Activated T-helper 2 cell treated with anti-CD3 and anti-CD28 coated beads, Interferon-gamma antibody, Interleukin-2, Interleukin-4, amounts not matched to agents 10 μg/mL and 5 μg/mL and 100 μg/mL, durations not matched to agents 14 hours and 24 hours and 36 hours (primary cell): ENCODE results near the gene CYP46A1. TPM values are rescaled to one million over a fixed set of nuclear protein-coding genes. Genes with fewer than 3 reads are reported as not detected.

Source experiments
- DNase-seq: peaks from one replicate; pipeline ENCODE4 v3.0.0; 2021; ENCODE audit warnings: low spot score
- H3K27ac Mint-ChIP-seq: one replicate; pipeline ENCODE4 v1.8.0; 2021; ENCODE audit warnings: mixed read lengths
- H3K27me3 Mint-ChIP-seq: one replicate; pipeline ENCODE4 v1.8.0; 2021; ENCODE audit warnings: low read depth, mixed read lengths
- H3K36me3 Mint-ChIP-seq: one replicate; pipeline ENCODE4 v1.8.0; 2021; ENCODE audit warnings: low read depth, mixed read lengths
- H3K4me1 Mint-ChIP-seq: one replicate; pipeline ENCODE4 v1.8.0; 2021; ENCODE audit warnings: low read depth, mixed read lengths
- H3K4me3 Mint-ChIP-seq: one replicate; pipeline ENCODE4 v1.8.0; 2021; ENCODE audit warnings: low read depth, mild to moderate bottlenecking, moderate library complexity, mixed read lengths
- H3K9me3 Mint-ChIP-seq: one replicate; pipeline ENCODE4 v1.8.0; 2021; ENCODE audit warnings: mixed read lengths
- intact Hi-C: fragments of 100-400 bp; cut with micrococcal nuclease; formaldehyde crosslinking; loops from one replicate; pipeline ENCODE4 v1.15.1; 2023
- total RNA-seq: library from RNA; stranded (reverse); gene quantifications from 2 replicates; pipeline ENCODE4 v1.2.3, GENCODE V29; 2022

Gene CYP46A1
- total RNA-seq, 1 donor from 2014 or later, result not detected

DNA sequence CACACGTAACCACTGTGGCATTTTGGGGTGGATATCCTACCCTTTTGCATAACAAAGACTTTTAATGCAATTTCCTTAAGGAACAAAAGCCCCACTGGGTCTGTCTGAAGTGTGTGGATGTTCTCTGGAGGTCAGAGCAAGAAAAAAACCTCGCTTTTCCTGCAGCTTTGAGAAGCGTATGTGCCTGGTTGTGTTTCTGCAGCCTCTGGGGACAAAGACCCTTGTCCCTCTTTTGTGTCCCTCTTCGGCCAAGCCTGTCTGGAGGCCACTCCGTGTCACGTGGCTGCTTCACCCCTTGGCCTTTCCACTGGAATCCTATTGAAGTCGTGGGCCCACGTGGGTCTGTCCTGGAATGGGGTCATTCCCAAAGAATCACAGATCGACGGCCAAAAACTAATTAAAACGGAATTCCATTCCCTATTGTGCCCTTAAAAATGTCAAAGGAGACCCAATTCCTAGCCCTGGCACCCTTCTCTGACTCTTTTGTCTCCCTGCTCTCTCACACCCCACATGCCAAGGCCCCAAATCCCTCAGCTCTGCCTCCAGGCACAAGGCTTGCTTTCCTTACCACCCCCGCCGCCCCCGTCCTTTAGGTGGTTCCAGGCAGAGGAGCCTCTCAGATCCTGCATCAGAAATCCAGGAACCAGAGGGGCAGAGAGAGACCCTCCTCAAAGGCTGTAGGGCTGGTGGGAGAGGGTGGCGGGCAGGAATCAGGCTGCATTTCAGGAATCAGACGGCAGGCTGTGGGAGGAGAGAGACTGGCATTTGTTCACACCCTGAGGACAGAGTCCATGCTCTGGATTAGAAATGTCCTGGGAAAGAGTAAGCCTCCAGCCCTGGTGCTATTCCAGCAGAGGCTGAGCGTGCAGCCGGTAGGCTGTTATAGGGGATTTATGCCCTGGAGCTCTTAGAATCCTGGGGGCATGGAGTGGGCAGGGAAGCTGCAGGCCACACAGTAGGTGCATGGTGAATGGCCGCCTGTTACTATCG, 12.6 kb upstream of the CYP46A1 start:
- intact Hi-C loops, result no loop called here
- no peak overlapping the region for H3K4me3 Mint-ChIP-seq
- H3K27ac Mint-ChIP-seq, result no peak overlapping the region
- H3K27me3 Mint-ChIP-seq, result no peaks in the 10 kb centered on the region
- H3K4me1 Mint-ChIP-seq, result peaks cover 3% of the 10 kb centered on the region
- H3K36me3 Mint-ChIP-seq, result no peaks in the 10 kb centered on the region
- no peaks in the 10 kb centered on the region for H3K9me3 Mint-ChIP-seq
- no peak for DNase-seq

DNA sequence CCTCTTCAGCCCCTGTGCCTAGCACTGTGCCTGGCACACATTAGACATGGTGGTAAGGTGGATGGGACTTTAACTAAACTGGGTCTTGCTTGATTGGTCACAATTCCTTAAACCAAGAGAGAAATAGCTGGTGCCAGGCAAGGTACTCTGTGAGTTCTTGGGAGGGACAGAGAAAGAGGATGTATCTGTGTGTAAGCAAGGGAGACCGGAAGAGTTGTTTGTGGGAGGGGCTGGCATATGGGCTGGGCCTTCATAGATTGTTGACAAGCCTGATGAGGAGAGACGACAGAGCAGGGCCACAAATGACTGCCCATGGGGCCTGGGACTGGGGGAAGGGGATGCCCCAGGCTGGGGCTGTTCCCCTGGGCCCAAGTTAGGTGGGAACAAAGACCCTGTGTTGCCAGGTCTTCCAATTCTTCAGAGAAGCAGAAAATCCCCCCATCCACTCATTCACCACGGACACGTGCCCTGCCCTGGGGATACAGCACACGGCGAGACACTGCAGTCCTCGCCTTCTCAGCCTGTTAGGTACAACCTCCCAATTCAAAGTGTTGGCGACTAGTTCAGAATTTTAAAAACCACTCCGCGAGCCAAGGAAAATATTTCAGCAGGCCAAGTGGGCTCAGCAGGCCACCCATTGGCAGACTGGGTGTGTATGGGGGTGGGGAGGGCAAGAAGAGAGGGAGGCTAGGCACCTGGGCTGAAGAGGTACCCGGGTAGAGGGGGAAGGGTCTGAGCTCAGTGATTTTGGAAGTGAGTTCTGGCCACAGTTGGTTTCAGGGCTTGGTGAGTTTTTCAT, 11.4 kb upstream of the CYP46A1 start:
- H3K4me1 Mint-ChIP-seq, result peaks cover 3% of the 10 kb centered on the region
- H3K4me3 Mint-ChIP-seq, result no peak overlapping the region
- intact Hi-C loops, result no loop called here
- no peak overlapping the region for H3K27ac Mint-ChIP-seq
- no peak for DNase-seq
- H3K27me3 Mint-ChIP-seq, result no peaks in the 10 kb centered on the region
- no peaks in the 10 kb centered on the region for H3K9me3 Mint-ChIP-seq
- H3K36me3 Mint-ChIP-seq, result no peaks in the 10 kb centered on the region

DNA sequence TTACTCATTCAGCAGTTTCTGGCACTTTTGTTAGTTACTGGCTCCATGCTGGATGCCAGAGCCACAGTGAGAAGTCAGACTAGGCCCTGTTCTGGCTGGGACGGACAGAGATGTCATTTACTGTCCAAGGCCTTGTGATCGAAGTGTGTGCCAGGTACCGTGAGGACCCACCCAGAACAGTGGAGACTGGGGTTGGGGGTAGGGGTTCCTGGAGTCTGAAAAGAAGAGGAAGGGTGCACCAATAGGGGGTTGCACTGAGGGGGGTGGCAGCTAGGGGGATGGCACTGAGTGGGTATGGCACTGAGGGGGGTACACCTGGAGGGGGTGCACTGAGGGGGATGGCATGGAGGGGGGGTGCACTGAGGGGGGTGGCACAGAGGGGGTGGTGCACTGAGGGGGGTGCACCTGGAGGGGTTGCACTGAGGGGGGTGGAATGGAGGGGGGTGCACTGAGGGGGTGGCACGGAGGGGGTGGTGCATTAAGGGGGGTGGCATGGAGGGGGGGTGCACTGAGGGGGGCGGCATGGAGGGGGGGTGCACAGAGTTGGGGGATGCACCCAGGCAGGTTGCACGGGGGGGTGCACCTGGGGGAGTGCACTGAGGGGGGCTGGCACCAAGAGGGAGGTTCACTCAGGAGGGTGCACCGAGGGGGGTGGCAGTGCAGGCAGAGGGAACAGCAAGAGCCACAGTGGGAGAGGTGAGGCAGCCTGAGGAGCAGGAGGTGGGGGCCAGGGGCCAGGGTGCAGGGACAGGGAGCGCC, 10.6 kb upstream of the CYP46A1 start:
- no peaks in the 10 kb centered on the region for H3K27me3 Mint-ChIP-seq

DNA sequence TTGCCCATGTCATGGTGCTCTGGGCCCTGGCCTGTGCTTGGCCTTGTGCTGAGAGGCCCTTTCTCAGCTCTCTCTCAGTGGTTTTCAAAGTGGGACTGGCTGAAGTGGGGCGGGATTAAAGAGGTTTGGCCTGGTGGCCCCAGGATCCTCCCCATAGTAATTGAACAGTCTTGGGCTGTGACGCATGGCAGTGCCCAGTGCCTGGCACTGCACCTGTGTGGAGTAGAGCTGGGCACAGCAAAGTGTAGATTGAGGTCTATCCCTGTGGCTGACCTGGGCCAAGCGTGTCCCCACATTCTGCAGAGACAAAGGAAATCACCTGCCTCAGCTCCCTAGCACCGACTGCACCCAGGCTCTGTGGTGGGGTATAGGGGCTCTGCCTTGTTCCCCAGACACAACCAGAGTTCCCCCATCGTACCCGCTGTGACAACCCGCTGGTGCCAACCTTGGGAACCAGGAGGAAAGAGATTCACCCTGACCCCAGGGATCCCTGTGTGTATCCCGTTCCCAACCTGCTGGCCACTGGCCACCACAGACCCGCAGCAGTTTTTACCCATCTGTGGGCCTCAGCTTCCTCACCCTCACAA, 9.9 kb upstream of the CYP46A1 start:
- Mint-ChIP-seq H3K36me3 (no peaks in the 10 kb centered on the region), H3K4me3 (no peak overlapping the region), H3K27ac (no peak overlapping the region), H3K4me1 (peaks cover 3% of the 10 kb centered on the region), H3K27me3 (no peaks in the 10 kb centered on the region), H3K9me3 (peaks cover 8% of the 10 kb centered on the region)
- intact Hi-C loops, result no loop called here
- no peak for DNase-seq

More for the DNA sequence above, 10.6 kb upstream of the CYP46A1 start:
- Mint-ChIP-seq H3K27ac (no peak overlapping the region), H3K4me1 (peaks cover 3% of the 10 kb centered on the region), H3K36me3 (no peaks in the 10 kb centered on the region), H3K9me3 (peaks cover 6% of the 10 kb centered on the region), H3K4me3 (no peak overlapping the region)
- DNase-seq, result no peak
- intact Hi-C loops, result no loop called here

DNA sequence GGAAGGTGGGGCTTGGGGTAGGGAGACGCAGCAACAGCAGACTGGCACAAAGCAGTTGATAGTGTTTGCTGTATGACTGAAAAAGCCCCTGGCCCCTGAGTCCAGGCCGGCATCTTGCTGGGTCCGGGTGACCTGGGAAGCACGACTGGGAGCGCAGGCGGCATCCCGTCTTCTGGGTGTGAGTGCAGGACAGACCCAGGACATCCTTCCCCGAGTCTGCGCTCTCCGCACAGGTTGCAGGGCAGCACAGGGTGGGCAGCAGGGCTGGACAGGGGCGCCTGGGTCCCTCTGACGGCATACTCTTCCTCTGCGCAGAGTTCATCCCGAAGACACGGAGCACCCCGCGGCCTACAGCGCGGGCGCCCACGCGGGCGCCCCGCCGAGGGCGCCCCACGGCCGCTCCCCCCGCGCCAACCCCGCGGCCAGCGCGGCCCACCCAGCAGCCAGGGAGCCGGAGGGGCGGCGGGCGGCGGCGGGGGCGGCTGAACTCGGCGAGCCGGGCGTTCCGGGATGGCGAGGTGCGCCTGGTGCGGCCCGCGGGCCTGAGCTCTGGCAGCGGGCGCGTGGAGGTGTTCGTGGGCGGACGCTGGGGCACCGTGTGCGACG, 9.2 kb upstream of the CYP46A1 start:
- peaks cover 3% of the 10 kb centered on the region for H3K4me1 Mint-ChIP-seq
- H3K36me3 Mint-ChIP-seq, result no peaks in the 10 kb centered on the region
- H3K27ac Mint-ChIP-seq, result no peak overlapping the region
- intact Hi-C loops, result no loop called here
- no peaks in the 10 kb centered on the region for H3K27me3 Mint-ChIP-seq
- peaks cover 8% of the 10 kb centered on the region for H3K9me3 Mint-ChIP-seq
- no peak for DNase-seq
- H3K4me3 Mint-ChIP-seq, result no peak overlapping the region

DNA sequence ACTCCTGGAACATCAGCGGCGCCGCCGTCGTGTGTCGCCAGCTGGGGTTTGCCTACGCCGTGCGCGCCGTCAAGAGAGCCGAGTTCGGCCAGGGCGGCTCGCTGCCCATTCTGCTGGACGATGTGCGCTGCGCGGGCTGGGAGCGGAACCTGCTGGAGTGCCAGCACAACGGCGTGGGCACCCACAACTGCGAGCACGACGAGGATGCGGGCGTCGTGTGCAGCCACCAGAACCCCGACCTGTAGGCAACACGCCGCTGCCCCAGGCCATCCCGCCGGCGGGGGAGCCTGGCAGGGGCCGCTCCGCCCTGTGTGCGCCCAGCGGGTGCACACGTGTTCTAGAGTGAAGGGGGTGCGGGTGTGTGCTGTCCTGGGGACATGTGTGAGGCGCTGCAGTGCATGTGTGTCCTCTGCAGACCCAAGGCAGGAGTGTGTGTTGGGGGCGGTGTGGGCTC, 8.7 kb upstream of the CYP46A1 start:
- Mint-ChIP-seq H3K9me3 (peaks cover 8% of the 10 kb centered on the region), H3K27me3 (no peaks in the 10 kb centered on the region), H3K36me3 (no peaks in the 10 kb centered on the region), H3K4me1 (peaks cover 3% of the 10 kb centered on the region), H3K27ac (no peak overlapping the region), H3K4me3 (no peak overlapping the region)
- intact Hi-C loops, result no loop called here
- DNase-seq, result no peak

DNA sequence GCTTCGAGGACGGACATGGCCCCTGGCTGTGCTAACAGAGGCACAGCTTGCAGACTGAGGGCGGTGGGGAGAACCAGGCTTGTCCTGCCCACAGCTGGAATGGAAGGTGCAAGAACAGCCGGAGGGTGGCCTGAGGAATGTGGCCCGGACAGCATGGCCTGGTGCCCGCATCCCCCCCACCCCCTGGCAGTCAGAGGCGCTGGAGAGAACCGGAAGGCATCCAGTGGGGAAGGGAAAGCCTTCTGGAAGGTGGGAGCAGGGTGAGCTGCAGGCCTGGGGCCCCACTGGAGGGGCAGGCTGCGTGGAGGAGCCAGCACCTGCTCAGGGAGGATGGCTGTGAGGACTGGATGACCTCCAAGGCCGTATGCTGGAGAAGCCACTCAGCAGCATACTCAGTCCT, 8.1 kb upstream of the CYP46A1 start:
- no peaks in the 10 kb centered on the region for H3K27me3 Mint-ChIP-seq
- no peak for DNase-seq
- intact Hi-C loops, result no loop called here
- no peaks in the 10 kb centered on the region for H3K36me3 Mint-ChIP-seq
- no peak overlapping the region for H3K4me3 Mint-ChIP-seq
- no peak overlapping the region for H3K27ac Mint-ChIP-seq
- H3K4me1 Mint-ChIP-seq, result peaks cover 3% of the 10 kb centered on the region
- peaks cover 8% of the 10 kb centered on the region for H3K9me3 Mint-ChIP-seq

DNA sequence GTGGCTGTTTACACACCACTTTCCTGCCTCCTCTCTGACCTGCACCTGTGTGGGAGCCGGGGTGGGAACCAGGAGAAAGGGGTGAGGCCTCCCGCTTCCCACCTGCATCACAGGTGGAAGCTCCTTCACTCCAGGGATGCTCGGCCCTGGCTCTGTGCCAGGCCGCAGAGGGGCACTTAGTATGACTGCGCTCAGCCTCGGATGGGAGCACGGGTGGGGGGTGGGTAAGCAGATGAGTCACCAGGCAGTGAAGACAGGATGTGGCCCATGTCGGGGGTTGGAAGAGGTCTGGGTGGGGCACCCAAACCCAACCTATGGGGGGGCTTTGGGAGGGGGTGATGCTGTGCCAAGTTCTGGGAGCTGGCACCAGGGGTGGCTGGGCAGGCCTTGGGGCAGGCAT, 7.4 kb upstream of the CYP46A1 start:
- Mint-ChIP-seq H3K27me3 (no peaks in the 10 kb centered on the region), H3K4me3 (no peak overlapping the region), H3K36me3 (no peaks in the 10 kb centered on the region), H3K27ac (no peak overlapping the region), H3K4me1 (peaks cover 3% of the 10 kb centered on the region), H3K9me3 (peaks cover 8% of the 10 kb centered on the region)
- intact Hi-C loops, result no loop called here
- DNase-seq, result no peak

DNA sequence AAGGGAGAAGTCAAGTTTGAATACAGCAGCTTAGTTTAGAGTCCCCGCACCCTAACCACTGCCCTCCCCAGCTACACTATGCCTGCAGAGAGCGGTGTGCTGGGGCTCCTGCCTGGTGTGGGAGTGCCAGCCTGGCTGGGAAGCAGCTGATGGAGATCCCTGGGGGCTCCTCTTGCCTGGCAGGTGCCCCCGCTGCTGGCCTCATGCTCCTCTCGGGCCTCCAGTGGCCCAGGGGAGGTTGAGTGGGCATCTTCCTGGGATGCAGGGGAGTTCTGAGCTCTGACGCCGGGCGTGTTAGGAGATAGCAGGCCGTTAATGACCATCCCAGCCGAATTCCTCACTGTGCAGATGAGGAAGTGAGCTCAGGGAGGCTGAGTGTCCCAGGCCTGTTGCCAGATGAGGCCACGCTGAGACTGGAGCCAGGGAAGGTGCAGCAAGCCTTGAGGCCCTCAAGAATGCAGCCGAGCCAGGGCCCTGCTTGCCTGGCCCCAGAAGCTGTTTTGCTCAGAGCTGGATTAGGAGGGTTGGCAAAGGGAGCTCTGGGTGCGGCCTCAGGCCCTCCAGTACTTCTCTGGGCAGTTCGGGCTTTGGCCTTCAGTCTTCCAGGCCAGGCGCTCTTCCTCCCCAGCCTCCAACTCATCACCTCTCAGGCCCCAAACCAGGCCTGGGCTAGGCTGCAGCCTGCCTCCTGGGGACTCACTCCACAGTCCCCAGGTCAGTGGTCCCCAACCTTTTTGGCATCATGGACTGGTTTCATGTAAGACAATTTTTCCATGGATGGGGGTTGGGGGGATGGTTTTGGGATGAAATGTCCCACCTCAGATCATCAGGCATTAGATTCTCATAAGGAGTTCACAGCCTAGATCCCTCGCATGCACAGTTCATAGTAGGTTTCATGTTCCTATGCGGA, 6.6 kb upstream of the CYP46A1 start:
- H3K4me1 Mint-ChIP-seq, result peaks cover 2% of the 10 kb centered on the region
- no peaks in the 10 kb centered on the region for H3K27me3 Mint-ChIP-seq
- intact Hi-C loops, result no loop called here
- no peak for DNase-seq
- H3K9me3 Mint-ChIP-seq, result peaks cover 8% of the 10 kb centered on the region
- no peak overlapping the region for H3K27ac Mint-ChIP-seq
- H3K36me3 Mint-ChIP-seq, result no peaks in the 10 kb centered on the region
- no peak overlapping the region for H3K4me3 Mint-ChIP-seq

DNA sequence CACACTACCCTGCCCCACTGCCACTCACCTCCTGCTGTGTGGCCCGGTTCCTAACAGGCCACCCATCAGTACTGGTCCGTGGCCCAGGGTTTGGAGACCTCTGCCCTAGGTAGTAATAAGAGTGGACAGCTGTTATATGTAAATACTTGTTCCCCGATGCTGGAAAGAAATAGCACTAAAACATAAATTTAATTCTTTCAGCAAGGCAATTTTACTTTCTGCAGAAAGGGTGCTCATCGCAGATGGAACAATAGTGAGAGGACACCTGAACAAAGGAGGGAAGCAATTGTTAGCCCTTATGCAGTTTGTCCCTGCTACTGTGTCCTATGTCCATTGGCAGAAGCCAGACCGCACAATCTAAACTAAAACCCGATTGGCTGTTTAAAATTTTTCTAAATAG, 5.9 kb upstream of the CYP46A1 start:
- no peak for DNase-seq
- intact Hi-C loops, result no loop called here
- H3K36me3 Mint-ChIP-seq, result no peaks in the 10 kb centered on the region
- H3K9me3 Mint-ChIP-seq, result peaks cover 8% of the 10 kb centered on the region
- H3K27me3 Mint-ChIP-seq, result no peaks in the 10 kb centered on the region
- H3K4me1 Mint-ChIP-seq, result peaks cover 2% of the 10 kb centered on the region
- H3K4me3 Mint-ChIP-seq, result no peak overlapping the region
- H3K27ac Mint-ChIP-seq, result no peak overlapping the region

DNA sequence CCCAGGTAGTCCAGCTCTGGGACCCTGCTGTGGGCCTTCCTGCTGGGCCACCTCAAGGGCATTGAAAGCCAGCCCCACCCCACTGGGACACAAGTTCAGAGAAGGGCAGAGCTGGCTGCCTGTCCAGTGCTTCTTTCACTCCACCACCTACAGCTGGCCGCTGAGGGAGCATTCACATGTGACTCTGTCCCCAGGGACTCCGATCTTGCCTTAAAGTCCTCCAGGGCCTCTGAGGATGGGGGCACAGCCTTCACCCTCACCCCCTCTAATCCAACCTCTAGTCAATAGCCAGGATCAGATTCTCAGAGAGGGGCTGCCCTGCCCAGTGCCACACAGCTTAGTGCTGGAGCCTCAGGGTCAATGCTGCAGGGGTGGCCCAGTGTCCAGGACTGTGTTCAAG, 5.0 kb upstream of the CYP46A1 start:
- H3K36me3 Mint-ChIP-seq, result no peaks in the 10 kb centered on the region
- H3K4me3 Mint-ChIP-seq, result no peak overlapping the region
- no peaks in the 10 kb centered on the region for H3K27me3 Mint-ChIP-seq

More for the DNA sequence above, 5.0 kb upstream of the CYP46A1 start:
- Mint-ChIP-seq H3K4me1 (peaks cover 2% of the 10 kb centered on the region), H3K27ac (no peak overlapping the region), H3K9me3 (peaks cover 8% of the 10 kb centered on the region)
- no peak for DNase-seq
- intact Hi-C loops, result no loop called here
